ENCODE results near the gene IL24.
A peak's percentile ranks its signal among the peaks of the same experiment; 100 is the strongest.

IL24 gene

GRCh38 chr1:206929524-206929923 is 32.3 kb downstream of the IL24 start:
- no peak for DNase-seq

GRCh38 chr1:206930210-206930798 is 33.1 kb downstream of the IL24 start:
- DNase-seq, result no peak

DNA sequence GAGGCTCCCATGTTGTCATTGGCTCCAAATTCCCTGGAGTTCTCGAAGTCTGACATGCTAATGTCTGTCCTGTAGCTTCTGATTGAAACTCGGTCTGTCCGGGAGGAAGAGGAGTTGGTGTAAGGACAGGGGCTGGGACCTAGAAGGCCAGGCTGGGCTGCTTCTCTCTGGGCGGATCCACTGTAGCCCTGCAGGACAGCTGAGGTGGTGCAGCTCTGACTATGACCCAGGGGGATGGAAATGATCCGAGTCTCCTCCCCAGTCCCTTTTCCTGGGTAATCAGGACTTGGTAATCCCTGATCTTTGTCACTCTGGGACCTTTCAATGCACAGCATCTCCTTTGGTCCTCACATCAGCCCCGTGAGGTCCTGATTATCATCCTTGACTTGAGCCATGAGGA is 34.5 kb downstream of the IL24 start:
- no peak for DNase-seq

DNA sequence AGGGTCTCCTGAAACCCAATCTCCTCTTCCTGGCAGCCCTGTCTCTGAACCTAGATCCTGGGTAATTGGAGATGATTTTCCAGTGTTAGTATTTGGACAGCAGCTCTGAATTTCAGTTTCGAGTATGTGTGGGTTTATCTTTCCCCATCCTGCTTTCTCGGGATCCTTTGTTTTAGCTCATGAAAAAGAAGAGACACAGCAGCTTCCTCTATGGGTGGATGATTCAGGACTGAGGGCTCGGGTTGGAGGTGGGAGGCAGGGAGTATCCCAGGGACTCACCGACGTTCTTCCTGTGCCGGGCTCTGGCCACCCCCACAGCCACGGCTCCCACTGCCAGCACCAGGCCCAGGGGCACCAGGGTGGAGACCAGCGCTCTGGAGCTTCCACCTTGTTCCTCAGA is 34.9 kb downstream of the IL24 start:
- DNase-seq, result no peak

DNA sequence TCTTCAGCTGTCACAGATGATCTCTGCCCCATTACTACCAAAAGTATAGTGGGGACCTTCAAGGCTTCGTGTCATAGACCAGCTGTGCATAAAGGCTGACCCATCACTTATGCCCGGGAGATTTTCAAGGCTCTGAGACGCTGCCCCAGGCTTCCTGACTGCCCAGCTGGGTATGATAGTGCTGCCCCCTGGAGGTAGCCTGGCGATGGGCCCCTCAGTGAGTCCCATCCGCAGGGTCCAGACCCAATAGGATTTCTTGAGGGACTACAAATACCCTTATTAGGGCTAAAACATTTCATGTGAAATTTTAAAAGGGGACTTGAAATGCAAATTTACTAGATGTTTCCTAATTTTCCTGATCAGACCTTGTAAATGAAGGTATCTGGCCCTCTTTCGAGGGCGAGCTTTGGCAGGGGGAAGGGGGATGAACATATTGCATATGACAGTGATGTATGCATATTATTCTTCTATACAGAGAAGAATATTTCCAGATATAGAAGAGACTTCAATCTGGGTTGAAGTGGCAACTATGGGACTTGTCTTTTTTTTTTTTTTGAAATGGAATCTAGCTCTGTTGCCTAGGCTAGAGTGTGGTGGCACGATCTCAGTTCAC is 36.2 kb downstream of the IL24 start:
- peak; percentile 56 for DNase-seq

DNA sequence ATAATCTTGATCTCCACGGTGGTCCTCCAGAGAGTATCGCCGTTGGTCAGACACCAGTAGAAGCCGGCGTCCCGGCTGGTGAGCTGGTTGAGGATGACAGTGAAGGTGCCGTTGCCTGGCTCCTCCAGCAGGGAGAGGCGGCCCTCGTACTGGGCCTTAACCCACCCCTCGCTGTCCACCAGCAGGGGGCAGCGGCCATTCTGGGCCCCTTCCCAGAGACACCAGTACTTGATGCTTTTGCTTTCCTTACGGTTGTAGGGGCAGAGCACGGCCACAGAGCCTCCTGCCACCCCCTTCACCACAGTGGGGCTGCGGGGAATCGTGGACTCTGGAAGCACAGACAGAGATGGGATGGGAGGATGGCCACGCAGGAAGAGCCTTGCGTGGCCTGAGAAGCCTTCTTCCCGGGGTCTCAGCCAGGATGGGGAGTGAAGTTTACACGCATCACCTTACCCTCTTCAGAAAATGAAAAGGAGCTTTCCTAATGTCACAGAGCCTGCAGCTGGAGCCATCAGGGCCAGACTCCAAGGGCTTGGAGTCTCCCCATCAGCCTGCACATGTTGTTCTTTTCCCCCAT is 38.3 kb downstream of the IL24 start:
- DNase-seq, result no peak

DNA sequence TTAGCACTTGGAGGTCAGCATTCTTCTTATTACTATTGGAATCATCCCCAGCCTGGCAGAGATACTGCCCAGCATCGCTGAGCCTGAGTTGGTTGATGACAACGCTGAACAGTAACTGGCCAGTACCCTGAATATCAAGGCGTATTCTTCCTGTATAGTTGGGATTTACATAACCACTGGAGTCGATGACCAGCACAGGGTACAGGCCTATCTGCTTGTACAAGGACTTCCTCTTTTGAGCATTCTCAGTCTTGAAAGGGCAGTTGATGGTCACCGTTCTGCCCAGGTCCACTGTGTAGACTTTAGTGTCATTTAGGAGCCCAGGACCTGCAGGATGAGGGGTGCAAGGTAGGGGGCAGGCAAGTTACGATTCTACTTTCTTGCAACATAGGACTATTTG is 40.2 kb downstream of the IL24 start:
- DNase-seq, result no peak

DNA sequence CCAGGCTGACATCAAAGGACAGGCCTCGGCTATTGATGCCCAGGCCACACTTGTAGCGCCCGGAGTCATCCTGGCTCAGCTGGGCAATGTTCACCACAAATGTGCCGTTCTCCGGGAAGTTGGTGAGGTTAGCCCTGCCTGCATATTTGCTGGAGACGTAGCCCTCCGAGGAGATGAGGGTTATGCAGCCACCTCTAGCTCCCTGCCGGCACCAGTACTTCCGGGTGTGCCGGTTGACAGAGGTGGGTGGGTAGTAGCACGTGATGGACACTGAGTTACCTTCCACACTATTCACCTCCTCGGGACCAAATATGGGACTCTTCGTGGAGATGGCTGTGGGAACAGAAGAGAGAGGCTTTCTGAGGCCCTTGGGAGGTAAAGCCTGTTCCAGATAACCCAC is 41.9 kb downstream of the IL24 start:
- no peak for DNase-seq

DNA sequence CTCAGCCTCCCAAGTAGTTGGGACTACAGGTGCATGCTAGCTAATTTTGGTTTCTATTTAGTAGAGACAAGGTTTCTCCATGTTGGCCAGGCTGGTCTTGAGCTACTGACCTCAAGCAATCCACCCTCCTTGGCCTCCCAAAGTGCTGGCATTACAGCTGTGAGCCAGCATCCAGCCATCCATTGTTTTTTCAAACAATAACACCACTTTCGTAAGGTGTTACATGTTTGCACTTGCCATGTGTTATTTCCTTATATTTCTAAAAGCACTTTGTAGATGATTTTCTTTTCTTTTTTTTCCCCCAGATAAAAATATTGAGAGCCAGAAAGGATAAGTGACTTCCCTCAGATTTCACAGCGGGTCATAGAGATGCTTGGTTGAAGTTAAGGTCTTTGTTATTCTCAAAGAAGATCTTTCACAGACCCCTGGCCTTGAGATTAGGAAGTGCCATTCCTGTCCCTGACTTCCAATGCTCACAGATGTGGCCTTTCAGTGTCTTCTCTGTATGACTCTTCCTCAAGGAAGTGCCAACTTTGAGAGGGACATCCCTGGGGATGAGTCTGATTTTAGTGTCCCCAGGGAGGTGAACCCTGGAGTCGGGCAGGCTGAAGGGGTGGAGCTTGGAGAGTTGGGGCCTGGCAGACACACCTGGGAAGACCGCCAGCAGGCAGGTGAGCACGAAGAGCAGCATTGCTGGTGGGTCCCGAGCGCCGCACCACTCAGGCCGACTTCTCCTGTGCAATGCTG is 42.8 kb downstream of the IL24 start:
- DNase-seq, result no peak

GRCh38 chr1:206940588-206940936 is 43.3 kb downstream of the IL24 start:
- DNase-seq, result no peak

- no peak for DNase-seq
Measured at GRCh38 chr1:206941766-206942418, 44.6 kb downstream of the IL24 start.

DNA sequence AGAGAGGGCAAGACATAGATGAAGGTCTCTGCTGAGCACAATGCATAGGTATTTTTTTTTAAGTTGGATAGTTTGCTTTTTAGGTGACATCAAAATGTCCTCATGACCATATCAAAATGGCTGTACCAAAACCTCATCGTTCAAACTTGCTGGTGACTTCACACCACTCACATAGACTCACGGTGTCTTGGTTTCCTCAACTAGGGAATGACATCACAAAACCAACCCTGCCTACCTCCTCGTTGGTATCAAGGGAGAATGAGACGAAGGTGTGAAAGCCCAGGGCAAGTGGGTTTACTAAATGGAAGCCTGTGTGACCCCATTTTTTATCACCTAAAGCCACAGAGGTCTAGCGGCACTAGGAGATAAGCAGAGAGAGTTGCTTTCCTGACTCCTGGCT is 47.5 kb downstream of the IL24 start:
- no peak for DNase-seq

GRCh38 chr1:206945779-206946178 is 48.5 kb downstream of the IL24 start:
- no peak for DNase-seq

GRCh38 chr1:206946261-206946660 is 49.0 kb downstream of the IL24 start, which contains the start of gene PIGR:
PIGR (minus strand) TSS chr1:206946466; CDS start chr1:206940531, 5,935 bp downstream.
- no peak for DNase-seq

DNA sequence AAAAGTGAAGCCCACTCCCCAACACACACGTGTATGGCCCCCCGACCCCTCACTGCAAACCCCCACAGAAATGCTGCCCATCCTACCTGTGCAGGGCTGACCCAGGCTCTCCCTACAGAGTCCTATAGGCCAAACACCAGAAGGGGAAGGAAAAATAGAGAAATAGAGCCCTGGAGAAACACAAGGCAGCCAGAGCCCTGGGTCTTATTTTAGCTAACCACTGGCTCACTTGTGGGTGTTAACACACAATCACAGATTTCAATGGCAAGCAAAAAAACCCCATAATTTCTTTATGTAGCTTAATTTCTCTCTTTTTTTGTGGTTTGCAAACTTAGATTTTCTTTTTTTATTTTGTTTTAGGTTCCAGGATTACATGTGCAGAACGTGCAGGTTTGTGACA is 50.0 kb downstream of the IL24 start:
- DNase-seq, result no peak

DNA sequence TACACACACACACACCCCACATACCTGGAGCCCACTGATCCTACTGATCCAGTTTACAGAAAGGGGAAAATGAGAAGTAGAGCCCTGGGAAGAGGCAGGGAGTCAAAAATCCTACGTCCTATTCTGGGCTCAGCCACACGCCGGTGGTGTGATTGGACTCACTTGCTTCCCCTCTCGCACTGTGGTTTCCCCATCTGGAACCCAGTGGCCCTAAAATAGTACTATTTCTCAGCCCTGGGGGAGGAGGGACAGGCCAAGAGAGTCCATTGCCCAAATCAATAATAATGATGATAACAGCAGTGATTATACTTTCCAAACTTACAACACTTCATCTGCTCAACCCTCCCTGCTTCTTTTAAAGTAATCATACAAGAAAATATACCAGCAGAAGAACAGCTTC is 52.0 kb downstream of the IL24 start:
- DNase-seq, result no peak

DNA sequence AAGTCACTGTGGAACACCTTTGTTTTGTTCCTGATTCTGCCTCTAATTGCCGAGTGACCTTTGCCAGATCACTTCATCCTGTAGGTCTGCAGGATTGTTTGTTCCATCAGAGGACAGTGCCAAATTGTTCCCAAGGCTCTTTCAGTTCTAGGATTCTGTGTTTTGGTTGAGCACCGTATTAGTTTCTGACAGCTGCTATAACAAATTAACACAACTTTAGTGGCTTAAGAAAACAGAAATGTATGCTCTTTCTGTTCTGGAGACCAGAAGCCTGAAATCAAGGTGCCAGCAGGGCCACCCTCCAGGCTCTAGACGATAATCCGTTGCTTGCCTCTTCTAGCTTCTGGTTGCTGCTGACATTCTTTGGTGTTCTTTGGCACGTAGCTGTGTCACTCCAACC is 52.4 kb downstream of the IL24 start:
- DNase-seq, result no peak

DNA sequence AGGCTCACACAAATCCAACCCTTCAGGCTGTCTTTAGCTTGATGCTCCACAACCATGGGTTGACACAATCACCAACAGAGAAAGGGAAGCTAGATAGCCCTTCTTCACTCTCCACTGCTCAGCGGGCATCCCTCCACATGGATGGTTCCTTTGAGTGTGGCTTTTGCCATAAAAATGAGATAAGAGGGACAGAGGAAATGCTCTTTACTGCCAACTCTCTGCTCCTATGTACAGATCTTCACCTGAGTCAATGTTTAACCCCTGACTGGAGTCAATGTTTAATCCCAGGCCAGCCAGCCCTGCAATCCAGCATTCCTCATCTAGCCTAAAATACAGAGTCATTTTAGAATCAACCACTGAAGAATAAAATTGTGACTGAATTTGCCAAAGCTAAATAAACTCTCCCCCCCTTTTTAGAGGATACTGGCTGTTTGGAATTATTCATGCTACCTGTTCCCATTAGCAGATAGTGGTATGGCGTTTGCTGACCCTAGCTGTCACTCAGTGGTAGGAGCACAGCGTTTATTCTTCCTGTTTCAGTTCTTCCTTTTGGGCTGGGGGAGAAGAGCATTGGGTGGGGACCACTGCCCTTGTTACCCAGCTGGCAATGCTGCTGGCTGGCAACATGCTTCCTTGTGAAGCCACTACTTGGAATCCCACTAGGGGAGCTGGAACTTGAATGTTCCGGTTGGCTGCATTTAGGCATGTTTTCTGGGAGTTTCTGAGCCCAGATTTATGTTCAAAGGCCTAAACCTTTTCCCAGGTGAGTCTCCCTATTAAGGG is 54.3 kb downstream of the IL24 start:
- no peak for DNase-seq

DNA sequence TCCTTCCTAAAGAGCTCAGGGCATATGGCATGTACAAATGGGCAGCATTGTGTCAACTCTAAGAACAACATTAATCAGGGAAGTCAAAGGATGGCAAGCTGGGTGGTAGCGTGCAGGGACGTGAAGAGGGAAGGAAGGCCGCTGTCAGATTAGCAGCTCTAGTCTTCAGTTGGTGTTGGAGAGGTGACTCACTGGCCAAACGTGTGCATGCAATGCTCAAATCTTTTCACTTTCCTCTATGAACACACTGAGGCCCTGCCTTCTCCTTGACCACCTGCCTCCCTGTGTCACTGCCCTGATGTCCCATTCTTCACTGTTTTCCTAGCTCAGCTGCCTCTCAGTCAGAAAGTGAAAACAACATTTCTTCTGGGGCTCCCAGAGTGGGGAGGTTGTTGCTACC is 54.9 kb downstream of the IL24 start:
- DNase-seq, result no peak

GRCh38 chr1:206953126-206953525 is 55.9 kb downstream of the IL24 start:
- no peak for DNase-seq

GRCh38 chr1:206953626-206954025 is 56.4 kb downstream of the IL24 start:
- DNase-seq, result no peak

Data from activated effector memory CD4-positive, alpha-beta T cell treated with Interleukin-2 at 50 U/mL for 16 hours (primary cell).